ENCODE results near the gene CLEC4E. TPM values are rescaled to one million over a fixed set of nuclear protein-coding genes. Genes with fewer than 3 reads are reported as not detected.

The CLEC4E gene
- polyA plus RNA-seq, 1 donor from 2014 or later, result not detected

DNA sequence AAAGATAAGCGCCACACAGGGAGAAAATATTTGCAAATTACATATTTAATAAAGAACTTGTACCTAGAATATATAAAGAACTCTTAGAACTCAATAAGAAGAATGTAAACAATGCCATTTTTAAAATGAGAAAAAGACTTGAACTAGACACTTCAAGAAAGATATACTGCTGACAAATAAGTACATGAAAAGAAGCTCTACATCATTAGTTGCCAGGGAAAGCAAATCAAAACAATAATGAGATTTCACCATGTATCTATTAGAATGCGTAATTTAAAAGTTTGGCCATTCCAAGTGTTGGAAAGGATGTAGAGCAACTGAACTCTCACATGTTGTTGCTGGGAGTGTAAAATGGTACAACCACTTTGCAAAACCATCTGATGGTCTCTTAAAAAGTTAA lies 6.9 kb upstream of the CLEC4E start:
- Histone ChIP-seq H3K36me3 (ENCODE audit: insufficient read depth, low read length) (no peaks in the 10 kb centered on the region), H3K79me2 (replicated peaks; ENCODE audit: insufficient read depth, low read length) (no peaks in the 10 kb centered on the region), H3K4me2 (ENCODE audit: low read length) (no peak overlapping the region), H3K27me3 (ENCODE audit: insufficient read depth, low read depth, low read length) (no peaks in the 10 kb centered on the region), H3K4me3 (ENCODE audit: low read length) (no peak overlapping the region), H2AFZ (ENCODE audit: low read depth, low read length) (no peak overlapping the region), H3F3A (ENCODE audit: insufficient read depth, low read length, poor library complexity, severe bottlenecking) (no peaks in the 10 kb centered on the region), H3K9me2 (ENCODE audit: insufficient read depth, low read length) (no peaks in the 10 kb centered on the region), H3K27ac (ENCODE audit: low read length) (no peak overlapping the region), H3K9ac (ENCODE audit: low read length) (no peak overlapping the region), H4K20me1 (ENCODE audit: insufficient read depth) (no peaks in the 10 kb centered on the region), H3K9me3 (ENCODE audit: low read length) (no peaks in the 10 kb centered on the region)
- TF ChIP-seq RAD21 (conservative IDR thresholded peaks at IDR 0.05) (no peak), TAF1 (IDR thresholded peaks at IDR 0.05; ENCODE audit: low read depth) (no peak), POLR2AphosphoS5 (IDR thresholded peaks at IDR 0.05) (no peak), EP300 (conservative IDR thresholded peaks at IDR 0.05; ENCODE audit: poor library complexity, severe bottlenecking) (no peak), EZH2 (IDR thresholded peaks at IDR 0.05; ENCODE audit: borderline replicate concordance, insufficient read depth, low read length, poor library complexity, severe bottlenecking) (no peak), SMC3 (conservative IDR thresholded peaks at IDR 0.05; ENCODE audit: poor library complexity) (no peak)
- TF ChIP-seq, protein P1, sequence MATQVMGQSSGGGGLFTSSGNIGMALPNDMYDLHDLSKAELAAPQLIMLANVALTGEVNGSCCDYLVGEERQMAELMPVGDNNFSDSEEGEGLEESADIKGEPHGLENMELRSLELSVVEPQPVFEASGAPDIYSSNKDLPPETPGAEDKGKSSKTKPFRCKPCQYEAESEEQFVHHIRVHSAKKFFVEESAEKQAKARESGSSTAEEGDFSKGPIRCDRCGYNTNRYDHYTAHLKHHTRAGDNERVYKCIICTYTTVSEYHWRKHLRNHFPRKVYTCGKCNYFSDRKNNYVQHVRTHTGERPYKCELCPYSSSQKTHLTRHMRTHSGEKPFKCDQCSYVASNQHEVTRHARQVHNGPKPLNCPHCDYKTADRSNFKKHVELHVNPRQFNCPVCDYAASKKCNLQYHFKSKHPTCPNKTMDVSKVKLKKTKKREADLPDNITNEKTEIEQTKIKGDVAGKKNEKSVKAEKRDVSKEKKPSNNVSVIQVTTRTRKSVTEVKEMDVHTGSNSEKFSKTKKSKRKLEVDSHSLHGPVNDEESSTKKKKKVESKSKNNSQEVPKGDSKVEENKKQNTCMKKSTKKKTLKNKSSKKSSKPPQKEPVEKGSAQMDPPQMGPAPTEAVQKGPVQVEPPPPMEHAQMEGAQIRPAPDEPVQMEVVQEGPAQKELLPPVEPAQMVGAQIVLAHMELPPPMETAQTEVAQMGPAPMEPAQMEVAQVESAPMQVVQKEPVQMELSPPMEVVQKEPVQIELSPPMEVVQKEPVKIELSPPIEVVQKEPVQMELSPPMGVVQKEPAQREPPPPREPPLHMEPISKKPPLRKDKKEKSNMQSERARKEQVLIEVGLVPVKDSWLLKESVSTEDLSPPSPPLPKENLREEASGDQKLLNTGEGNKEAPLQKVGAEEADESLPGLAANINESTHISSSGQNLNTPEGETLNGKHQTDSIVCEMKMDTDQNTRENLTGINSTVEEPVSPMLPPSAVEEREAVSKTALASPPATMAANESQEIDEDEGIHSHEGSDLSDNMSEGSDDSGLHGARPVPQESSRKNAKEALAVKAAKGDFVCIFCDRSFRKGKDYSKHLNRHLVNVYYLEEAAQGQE (IDR thresholded peaks at IDR 0.05; ENCODE audit: borderline replicate concordance), result no peak

DNA sequence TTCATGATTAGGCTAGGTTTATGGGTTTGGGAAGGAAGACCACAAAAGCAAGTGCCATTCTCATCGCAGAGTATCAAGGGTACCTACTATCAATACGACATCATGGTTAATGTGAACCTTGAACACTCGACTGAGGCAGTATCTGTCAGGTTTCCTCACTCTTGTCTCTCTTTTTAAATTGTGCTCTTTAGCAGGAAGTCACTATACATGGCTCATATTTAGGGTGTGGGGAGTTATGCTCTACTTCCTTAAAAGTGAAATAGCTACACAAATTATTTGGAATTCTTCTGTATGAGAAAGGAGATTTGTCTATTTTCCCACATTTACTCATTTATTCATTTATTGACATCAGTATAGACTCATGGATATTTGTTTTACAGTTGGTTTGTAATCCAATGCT lies 5.9 kb upstream of the CLEC4E start:
- Histone ChIP-seq H3K27ac (ENCODE audit: low read length) (no peak overlapping the region), H3K36me3 (ENCODE audit: insufficient read depth, low read length) (no peaks in the 10 kb centered on the region), H3K9ac (ENCODE audit: low read length) (no peak overlapping the region), H3F3A (ENCODE audit: insufficient read depth, low read length, poor library complexity, severe bottlenecking) (no peaks in the 10 kb centered on the region), H3K4me2 (ENCODE audit: low read length) (no peak overlapping the region), H2AFZ (ENCODE audit: low read depth, low read length) (no peak overlapping the region), H3K4me3 (ENCODE audit: low read length) (no peak overlapping the region), H3K79me2 (replicated peaks; ENCODE audit: insufficient read depth, low read length) (no peaks in the 10 kb centered on the region), H3K9me2 (ENCODE audit: insufficient read depth, low read length) (no peaks in the 10 kb centered on the region), H4K20me1 (ENCODE audit: insufficient read depth) (no peaks in the 10 kb centered on the region), H3K27me3 (ENCODE audit: insufficient read depth, low read depth, low read length) (no peaks in the 10 kb centered on the region), H3K9me3 (ENCODE audit: low read length) (no peaks in the 10 kb centered on the region)
- no peak for TF ChIP-seq SMC3 (conservative IDR thresholded peaks at IDR 0.05; ENCODE audit: poor library complexity)
- no peak for TF ChIP-seq EP300 (conservative IDR thresholded peaks at IDR 0.05; ENCODE audit: poor library complexity, severe bottlenecking)
- TF ChIP-seq, protein P2, sequence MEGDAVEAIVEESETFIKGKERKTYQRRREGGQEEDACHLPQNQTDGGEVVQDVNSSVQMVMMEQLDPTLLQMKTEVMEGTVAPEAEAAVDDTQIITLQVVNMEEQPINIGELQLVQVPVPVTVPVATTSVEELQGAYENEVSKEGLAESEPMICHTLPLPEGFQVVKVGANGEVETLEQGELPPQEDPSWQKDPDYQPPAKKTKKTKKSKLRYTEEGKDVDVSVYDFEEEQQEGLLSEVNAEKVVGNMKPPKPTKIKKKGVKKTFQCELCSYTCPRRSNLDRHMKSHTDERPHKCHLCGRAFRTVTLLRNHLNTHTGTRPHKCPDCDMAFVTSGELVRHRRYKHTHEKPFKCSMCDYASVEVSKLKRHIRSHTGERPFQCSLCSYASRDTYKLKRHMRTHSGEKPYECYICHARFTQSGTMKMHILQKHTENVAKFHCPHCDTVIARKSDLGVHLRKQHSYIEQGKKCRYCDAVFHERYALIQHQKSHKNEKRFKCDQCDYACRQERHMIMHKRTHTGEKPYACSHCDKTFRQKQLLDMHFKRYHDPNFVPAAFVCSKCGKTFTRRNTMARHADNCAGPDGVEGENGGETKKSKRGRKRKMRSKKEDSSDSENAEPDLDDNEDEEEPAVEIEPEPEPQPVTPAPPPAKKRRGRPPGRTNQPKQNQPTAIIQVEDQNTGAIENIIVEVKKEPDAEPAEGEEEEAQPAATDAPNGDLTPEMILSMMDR (IDR thresholded peaks at IDR 0.05; ENCODE audit: poor library complexity, severe bottlenecking), result no peak
- TF ChIP-seq, protein P1 (IDR thresholded peaks at IDR 0.05; ENCODE audit: borderline replicate concordance), result no peak
- TF ChIP-seq RAD21 (conservative IDR thresholded peaks at IDR 0.05), result no peak
- no peak for TF ChIP-seq TAF1 (IDR thresholded peaks at IDR 0.05; ENCODE audit: low read depth)
- TF ChIP-seq POLR2AphosphoS5 (IDR thresholded peaks at IDR 0.05), result no peak
